NCI-H2196 (cell line): ENCODE measurements around the gene TUBGCP6.

Experiments
- DNase-seq: peaks from one replicate; lab custom pipeline; 2025; ENCODE audit not compliant: unreplicated experiment; lab: John Stamatoyannopoulos, UW

Gene TUBGCP6

DNA sequence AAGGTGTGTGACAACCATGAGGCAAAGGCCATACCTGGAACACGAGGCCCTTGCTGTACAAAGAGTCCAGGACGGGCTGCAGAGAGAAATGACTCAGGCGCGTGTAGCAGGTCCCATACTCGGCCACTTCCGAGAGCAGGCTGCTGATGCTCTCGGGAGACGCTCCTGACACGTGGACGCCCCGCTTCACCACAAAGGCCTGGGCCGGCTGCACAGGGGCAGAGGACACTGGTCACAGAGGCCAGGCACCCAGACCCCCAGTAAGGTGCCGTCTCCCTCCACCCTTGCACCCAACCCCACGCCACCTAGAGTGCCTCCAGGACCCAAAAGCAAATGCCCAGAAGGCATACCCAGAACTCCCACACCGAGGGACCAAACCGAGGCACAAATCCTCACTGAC, 15.5 kb downstream of the TUBGCP6 start:
- no peak for DNase-seq

DNA sequence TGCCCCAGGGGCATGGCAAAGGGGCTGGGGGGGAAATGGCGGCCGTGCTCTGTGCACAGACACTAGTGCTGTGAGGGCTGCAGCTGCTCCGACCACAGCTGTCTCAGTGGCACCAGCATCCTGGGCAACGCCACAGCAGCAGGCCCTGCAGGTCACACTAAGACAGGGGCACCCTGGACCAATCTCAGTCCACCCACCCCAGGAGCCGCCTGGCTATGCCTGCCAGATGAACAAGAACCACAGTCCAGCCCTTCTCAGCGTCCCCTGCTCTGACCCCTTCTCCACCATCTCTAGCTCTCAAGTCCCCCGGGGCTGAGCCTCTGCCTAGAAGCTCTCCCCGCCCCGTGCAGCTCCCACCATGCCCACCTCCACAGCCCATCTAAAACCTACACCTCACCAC, 16.5 kb downstream of the TUBGCP6 start:
- DNase-seq: no peak

DNA sequence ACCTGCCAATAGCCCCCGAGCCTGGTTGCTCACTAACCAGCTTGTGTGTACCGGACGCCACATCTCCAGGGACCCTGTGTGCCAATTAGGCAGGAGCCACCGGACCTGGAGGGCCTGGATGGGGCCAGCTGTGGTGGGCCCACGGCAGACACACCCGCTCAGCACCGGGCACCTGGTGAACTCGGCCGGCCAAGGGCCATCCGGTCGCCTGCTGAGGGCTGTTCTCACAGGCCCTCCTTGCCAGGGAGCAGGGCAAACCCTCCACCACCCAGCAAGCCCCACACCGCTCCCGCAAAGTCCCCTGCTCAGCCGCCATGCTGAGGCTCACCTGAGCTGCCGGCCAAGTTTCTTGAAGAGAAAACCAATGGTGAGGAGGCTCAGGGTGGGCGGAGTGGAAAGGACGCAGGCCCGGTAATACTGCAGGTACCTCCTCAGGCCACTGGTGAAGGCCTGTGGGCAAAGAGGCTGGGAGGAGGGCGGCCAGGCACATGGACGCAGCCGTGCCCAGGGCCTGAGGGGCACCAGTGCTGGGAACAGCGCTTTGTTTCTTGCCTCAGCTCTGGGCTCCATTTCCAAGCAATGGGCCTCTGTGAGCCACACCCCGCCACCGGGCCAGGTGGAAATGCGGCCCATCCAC, 17.1 kb downstream of the TUBGCP6 start:
- no peak for DNase-seq

DNA sequence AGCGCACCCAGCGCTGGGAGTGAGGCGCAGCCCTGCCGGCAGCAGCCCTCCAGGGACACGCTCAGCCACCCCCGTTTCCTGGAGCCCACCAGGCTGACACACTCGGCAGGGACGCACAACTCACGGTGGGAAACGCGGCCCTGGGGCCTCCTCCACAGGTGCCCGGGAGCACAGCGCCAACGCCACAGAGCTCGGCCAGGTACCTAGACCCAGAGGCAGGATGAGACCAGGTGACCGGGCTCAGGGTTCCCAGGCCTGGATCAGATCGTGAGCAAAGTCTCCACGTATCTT, 18.0 kb downstream of the TUBGCP6 start:
- no peak for DNase-seq

DNA sequence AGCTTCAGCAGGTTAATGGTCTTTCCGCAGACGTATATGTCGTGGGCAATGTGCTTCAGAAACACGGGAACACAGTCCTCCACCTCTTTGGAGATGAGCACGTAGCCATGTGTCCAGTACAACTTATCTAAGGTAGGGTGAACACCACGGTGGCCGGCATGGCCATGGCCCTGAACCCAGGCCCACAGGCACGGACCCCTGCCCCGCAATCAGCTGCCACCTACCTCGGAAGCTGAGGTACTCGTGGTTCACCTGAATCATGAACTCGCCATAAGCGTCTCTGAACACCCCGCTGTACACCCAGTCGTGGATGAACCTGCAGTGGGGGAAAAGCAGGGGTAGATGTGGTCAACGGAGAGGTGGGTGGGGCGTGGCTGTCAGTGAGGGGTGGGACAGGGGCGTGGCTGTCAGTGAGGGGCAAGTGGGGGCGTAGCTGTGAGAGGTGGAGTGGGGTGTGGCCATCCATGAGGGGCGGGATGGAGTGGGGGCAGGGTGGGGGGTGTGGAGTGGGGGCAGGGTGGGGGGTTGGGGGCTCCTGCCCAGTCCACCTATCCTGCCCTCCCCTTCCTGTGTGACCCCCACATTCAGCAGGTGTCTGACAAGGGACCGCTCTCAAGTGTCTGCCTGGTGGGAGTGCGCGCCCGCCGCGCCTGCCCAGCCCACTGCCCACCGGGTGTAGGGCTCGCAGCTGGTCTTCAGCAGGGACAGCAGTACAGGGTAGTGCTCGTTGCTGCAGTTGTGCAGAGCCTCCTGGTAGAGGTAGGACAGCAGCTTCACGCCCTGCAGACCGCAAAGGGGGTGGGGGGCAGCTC, 18.6 kb downstream of the TUBGCP6 start:
- DNase-seq: no peak

DNA sequence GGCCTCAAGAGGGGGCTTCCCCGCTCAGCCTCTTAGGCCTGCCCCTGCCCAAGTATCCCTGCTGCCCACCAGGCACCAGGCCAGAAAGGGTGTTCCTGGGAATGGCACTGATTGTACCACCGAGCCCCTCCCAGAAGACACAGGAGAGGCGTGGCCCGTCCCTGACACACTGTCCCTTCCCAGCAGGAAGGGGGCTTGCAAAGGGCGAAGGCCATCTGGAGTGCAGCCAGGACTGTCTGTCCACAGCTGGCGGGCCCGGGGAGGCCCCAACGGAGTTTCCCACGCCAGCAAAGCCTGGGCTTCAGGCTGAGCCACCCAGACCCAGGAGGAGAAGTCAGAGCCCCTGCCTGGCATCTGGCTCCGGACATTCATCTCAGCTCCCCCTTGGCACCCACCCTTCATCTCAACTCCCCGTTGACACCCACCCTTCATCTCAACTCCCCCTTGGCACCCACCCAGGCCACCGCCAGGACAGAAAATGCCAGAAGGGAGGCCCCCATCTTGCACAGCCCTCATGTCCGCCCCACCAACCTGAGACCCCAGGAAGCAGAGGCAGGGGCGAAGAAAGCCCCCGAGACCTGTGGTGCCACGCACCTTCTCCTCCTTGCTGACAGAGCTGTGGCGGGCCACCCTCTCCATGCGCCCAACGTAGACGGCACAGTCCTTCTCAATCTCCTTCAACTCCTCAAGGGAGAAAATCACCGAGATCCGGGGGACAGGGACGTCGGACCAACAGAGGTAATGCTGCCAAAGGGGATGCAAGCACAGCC, 19.4 kb downstream of the TUBGCP6 start:
- DNase-seq: no peak

DNA sequence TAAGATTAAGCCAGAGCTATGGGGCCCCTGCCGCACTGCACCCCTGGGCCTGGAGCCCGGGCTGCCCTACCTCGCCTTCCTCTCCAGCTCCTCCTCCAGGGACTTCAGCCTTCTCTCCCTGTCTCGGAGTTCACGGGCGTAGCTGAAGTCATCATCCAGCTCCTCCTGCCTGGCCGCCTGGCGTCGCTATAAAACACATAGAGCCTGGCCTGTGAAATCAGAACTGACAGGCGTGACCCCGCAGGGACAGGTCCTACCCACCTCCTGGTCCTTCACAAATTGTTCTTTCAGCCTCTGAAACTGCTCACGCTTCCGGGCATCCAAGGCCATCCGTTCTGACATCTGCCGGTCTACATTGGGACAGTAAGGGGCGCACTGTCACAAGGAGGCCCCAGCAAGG, 20.8 kb downstream of the TUBGCP6 start:
- DNase-seq: no peak

DNA sequence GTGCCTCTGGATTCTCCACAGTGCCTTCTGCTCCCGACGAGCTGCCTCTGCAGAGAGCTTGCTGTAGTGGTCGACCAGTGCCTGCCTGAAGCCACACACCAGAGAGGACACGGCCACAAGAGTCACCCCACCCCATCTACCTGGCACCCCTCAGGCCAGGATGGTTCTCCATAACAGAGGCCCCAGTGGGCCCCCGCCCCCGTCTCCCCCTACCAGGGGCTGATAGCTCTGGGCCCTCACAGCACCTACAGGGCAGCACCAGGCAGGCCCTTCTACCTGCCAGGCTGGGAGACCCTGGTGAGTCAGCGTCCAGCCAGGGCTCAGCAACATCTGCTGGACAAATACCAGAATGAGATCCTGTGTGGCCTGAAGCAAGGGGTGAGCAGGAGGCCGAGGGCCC, 22.3 kb downstream of the TUBGCP6 start:
- DNase-seq: no peak

DNA sequence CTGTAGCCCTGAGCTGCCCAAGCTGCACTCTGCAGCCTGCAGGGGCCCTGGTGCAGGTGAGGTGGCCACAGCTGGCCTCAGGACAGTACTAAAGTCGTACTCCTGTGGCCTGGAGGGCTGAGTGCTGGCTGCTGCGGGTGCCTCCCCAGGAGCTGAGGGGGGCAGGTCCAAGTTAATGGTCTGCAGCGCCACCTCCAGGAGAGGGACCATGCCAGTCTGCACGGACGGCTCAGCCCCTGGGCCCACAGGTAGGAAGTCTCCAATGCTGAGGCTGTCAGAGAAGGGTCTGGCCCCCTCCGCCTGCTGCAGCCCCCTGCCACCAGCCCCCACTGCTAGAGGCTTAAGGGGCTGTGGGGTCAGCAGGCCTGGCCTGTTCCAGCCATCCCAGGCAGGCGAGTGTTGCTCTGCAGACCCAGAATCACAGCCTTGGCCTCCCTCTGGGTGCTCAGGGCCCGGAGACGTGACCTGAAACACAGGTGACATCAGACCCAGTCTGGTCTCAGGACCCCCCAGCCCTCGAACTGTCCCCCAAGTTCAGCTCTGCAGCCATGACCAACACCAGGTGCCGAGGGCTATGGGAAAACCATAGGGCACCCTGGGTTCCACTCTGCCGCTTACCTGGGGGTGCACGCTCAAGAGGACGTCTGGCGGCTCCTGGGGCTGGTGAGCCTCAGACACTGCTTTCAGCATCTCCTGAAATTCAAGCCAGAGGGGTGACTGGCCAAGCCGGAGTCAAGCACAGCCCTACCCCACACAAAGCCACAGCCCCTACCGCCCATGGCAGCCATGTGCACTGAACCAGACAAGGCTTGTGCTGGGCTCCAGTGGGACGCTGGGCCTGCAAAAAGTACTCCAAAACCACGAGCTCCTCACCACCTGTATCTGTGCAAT, 23.2 kb downstream of the TUBGCP6 start:
- no peak for DNase-seq

DNA sequence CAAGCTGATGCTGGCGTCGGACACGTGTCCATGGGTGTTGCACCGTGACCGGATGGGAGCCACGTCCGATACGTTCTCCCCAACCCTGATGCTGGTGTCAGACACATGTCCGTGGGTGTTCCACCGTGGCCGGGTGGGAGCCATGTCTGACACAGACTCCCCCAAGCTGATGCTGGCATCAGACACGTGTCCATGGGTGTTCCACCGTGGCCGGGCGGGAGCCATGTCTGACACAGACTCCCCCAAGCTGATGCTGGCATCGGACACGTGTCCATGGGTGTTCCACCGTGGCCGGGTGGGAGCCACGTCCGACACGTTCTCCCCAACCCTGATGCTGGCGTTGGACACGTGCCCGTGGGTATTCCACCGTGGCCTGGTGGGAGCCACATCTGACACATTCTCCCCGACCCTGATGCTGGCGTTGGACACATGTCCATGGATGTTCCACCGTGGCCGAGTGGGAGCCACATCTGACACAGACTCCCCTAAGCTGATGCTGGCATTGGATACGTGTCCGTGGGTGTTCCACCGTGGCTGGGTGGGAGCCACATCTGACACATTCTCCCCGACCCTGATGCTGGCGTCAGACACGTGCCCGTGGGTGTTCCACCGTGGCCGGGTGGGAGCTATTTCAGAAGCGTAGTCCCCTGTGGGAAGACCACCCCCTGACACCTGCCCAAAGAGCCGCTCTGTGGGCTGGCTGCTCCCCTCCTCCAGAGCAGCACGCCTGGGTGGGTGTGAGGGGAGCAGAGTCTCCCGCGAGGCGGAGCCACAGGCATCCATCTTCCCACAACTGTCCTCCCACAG, 24.0 kb downstream of the TUBGCP6 start:
- no peak for DNase-seq

DNA sequence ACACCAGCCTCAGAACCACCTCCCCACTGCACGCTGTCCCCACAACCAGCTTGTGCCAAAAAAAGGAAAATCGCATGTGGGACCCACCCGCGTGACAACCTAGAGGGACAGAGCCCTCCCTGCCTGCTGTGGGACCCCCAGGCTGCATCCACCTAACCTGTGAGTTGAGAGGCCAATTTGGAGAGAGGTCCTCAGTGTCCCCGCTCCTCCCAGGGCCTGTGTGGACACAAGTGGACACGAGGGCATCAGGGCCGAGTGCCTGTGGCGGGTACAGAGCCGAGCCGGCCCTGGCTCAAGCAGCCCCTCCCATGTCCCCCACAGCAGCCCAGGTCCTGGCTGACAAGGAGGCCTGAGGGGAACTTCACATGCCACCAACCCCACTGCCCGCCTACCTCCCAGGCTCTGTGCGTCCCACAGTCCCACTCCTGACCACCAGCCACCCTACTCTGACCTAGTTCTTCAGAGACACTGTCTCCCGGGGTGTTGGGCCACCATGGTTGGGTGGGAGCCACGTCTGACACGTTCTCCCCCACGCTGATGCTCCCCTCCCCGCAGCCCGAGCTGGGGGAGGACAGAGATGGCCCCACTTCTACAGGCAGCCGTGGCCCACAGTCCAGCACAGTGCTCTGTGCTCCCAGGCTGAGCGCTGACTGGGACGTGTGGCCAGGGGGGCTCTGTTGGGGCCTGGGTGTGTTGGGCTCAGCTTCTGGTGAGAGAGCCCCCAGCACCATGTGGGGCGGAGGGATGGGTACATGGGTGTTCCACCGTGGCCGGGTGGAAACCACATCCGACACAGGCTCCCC, 24.8 kb downstream of the TUBGCP6 start:
- no peak for DNase-seq

DNA sequence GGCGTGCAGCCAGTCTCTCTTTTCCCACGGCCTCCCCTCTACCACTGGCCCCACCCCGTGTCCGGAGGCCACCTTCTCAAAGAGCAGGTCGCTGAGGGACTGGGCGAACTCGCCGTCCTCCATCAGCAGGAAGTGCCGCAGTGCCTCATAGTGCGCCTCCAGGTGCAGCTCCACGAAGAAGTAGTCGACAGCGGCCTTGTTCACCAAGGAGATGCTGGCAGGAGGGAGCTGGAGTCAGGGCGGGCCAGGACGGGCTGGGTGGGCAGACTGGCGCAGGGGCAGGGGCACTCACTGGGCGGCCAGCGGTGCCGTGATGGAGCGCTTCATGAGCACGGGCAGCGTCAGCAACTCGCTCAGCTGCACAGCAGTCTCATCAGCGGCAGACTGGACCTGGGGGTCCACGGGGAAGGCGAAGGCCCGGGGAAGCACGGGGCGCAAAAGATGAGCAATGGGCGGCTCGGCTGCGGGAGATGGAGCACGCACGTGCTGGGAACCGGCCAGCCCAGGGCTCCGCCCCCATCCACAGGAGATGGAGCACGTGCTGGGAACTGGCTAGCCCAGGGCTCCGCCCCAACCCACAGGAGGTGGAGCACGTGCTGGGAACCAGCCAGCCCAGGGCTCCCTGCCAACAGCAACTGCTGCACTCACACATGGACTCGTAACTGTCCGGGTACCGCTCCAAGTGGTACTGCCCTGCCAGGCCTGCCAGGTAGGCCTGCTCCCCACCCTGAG, 25.7 kb downstream of the TUBGCP6 start:
- DNase-seq: peak; percentile 82

DNA sequence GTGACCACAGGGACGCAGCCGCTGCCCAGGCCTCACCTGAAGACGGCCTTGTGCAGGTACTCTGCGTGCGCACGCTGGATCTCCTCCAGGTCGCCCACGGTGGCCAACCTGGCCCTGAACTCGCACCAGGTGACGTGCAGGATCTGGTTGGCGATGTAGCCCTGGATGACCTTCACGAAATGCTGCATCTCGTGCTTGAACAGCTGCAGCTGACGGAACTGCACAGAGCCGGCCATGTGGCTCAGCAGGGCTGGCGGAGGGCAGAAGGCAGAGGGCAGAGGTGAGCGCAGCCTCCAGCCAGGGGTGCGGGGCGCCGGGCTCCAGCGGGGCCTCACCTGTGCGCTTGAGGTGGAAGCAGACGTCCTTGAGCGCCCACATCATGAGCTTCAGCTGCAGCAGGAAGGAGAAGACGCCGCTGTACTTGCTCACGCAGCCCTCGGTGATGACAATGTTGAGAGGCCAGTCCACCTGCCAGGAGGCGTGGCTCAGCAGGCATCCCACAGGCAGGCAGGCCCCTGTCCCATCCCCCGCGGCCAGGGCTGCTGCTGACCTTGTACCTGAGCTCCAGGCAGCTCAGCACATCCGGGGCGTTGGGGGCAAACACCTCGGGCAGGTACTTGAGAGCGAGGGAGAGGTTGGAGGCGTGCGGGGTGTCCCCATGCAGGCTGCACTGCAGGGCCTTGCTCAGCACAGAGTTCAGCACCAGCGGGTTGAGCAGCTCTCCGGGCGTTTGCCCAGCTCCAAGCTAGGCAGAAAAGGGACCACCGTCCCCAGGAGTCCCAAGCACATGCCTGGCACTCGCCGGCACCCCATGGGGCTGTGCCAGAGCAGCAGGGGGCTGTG, 26.4 kb downstream of the TUBGCP6 start:
- peak; percentile 39 for DNase-seq

DNA sequence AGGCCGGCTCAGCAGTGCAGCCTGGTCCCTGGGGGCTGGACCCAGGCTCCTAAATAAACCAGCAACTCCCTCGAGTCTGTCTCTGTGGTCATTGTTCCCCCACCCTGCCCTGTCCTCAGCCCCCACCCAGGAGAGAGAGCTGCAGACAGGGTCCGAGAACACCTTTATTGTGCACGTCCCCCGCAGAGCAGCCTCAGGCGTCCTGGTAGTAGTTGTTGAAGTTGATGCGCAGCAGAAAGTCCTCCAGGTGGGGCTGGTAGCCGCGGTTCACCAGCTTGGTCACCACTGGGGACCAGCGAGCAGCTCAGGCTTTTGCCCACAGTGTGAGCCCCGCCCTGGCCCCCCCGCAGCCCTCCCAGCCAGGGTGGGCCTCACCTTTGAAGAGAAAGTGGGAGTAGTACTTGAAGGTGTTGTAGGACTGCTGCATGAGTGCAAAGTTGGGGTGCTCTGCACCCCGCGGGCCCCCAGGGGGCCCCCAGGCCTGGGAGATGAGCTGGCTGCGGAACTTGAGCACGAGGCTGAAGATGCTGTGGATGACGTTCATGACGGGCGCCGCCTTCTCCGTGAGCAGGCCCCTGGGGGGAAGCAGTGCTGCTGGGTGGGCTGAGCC, 27.2 kb downstream of the TUBGCP6 start:
- no peak for DNase-seq

DNA sequence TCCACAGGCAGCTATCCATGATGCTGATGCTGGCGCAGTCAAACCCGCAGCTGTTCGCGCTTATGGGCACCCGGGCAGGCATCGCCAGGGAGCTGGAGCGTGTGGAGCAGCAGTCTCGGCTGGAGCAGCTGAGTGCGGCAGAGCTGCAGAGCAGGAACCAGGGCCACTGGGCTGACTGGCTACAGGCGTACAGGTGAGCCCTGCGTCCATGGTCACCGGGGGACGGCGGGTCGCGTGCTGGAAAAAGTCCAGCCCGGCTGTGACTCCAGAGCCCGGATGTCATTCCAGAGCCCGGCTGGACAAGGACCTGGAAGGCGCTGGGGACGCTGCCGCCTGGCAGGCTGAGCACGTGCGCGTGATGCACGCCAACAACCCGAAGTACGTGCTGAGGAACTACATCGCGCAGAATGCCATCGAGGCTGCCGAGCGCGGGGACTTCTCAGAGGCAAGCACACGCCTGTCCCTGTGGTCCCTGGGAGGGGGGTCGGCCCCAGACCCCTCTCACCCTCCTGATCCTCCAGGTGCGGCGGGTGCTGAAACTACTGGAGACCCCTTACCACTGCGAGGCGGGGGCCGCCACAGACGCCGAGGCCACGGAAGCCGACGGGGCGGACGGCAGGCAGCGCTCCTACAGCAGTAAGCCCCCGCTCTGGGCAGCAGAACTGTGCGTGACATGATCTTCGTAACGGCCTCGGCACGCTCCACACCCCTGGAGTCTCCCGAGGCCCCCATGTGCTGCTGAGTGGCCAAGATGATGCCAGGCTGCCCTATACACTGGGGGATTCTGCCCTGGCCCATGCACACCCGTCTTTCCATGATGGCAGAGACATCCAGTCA, 27.9 kb downstream of the TUBGCP6 start:
- DNase-seq: no peak

DNA sequence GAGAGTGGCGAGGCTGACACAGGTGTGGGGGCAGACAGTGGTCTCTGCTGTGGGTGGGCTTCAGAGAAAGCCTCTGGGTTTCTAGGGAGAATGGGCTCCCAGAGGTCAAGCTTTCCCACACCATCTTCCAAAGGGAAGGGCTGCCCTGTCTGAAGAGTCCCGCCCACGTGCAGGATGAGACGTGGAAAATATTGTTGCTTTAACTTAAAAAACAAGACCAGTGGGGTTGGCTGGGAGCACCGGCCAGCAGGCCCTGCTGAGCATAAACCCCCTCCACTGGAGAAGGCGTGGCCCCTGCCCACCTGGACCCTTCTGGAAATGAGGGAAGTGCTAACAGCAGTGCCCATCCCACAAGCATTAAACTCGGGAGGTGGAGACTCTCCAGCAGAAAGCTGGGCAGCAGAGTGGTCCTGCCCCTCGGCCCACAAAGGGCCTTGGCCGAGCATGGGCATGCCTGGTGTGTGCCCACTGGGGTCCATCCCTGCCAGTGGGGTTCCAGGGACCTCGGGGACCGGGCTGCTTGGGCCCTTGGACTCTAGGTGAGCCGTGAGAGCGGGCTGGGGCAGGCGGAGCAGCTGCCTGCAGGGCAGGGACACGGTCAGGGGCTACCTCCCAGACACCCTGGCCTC, 28.7 kb downstream of the TUBGCP6 start:
- DNase-seq: no peak
